ENCODE measurements around the gene ZNF454.

ZNF454 gene

GRCh38 chr5:178993236-178993765 lies 52.3 kb downstream of the ZNF454 start:
- DNase-seq (ENCODE audit: low read depth), result no peak

GRCh38 chr5:178993955-178994579 lies 53.1 kb downstream of the ZNF454 start:
- no peak for DNase-seq (ENCODE audit: low read depth)

- no peak for DNase-seq (ENCODE audit: low read depth)
These were observed 53.8 kb downstream of the ZNF454 start, which contains the start of gene GRM6 for GRCh38 chr5:178994580-178995340. Gene GRM6 (minus strand): TSS chr5:178995320. CDS start chr5:178994944, 376 bp downstream.

- DNase-seq (ENCODE audit: low read depth), result no peak
These were observed 54.3 kb downstream of the ZNF454 start for GRCh38 chr5:178995341-178995690.

- no peak for DNase-seq (ENCODE audit: low read depth)
These were observed 55.2 kb downstream of the ZNF454 start for GRCh38 chr5:178996156-178996555.

- DNase-seq (ENCODE audit: low read depth), result no peak
These were observed 56.2 kb downstream of the ZNF454 start for GRCh38 chr5:178997191-178997590.

- DNase-seq (ENCODE audit: low read depth), result no peak
These were observed 57.4 kb downstream of the ZNF454 start for GRCh38 chr5:178998441-178998840.

GRCh38 chr5:179006564-179006963 lies 65.6 kb downstream of the ZNF454 start:
- DNase-seq (ENCODE audit: low read depth), result no peak

- no peak for DNase-seq (ENCODE audit: low read depth)
These were observed 67.7 kb downstream of the ZNF454 start for GRCh38 chr5:179008667-179009066.

Data from activated T-cell treated with anti-CD3 and anti-CD28 coated beads for 1 hour (primary cell).